DMS114 treated with DMSO at 0.1 percent for 48 hours (cell line): Measurements from ENCODE around the gene OR2L2.
"Not testable (repeated sequence)": the region's sequence is repeated elsewhere in the genome, so short reads cannot be mapped to it uniquely, and the experiment has no call there.

Experiments
- DNase-seq: peaks from one replicate; lab custom pipeline; 2025; ENCODE audit not compliant: unreplicated experiment; lab: John Stamatoyannopoulos, UW

Gene OR2L2

GRCh38 chr1:248029770-248030169 lies at the start of gene OR2L2:
TSS of gene OR2L2 (plus strand) at chr1:248030070. CDS start at chr1:248038268, 8,198 bp downstream.
- DNase-seq, result no peak

- DNase-seq, result no peak
These were observed 36.9 kb upstream of the OR2L2 start for GRCh38 chr1:247992986-247993385.

- no peak for DNase-seq
These were observed 31.1 kb upstream of the OR2L2 start for GRCh38 chr1:247998811-247999210.

GRCh38 chr1:248000169-248000568 lies 29.7 kb upstream of the OR2L2 start:
- DNase-seq, result no peak

- no peak for DNase-seq
These were observed 22.1 kb upstream of the OR2L2 start for GRCh38 chr1:248007778-248008177.

- DNase-seq, result no peak
These were observed 20.2 kb upstream of the OR2L2 start for GRCh38 chr1:248009681-248010080.

- DNase-seq, result no peak
These were observed 16.6 kb upstream of the OR2L2 start, which contains the start of gene OR2L5 for GRCh38 chr1:248013229-248013710. TSS of gene OR2L5 (plus strand) at chr1:248013660. CDS start at chr1:248021948, 8,288 bp downstream.

- DNase-seq, result no peak
These were observed 14.1 kb upstream of the OR2L2 start for GRCh38 chr1:248015803-248016202.

GRCh38 chr1:248045209-248045608 lies 15.3 kb downstream of the OR2L2 start:
- no peak for DNase-seq

GRCh38 chr1:248046536-248046935 lies 16.7 kb downstream of the OR2L2 start, which contains the start of gene OR2L3:
TSS of gene OR2L3 (plus strand) at chr1:248046836. CDS start at chr1:248060682, 13,846 bp downstream.
- DNase-seq, result no peak

- no peak for DNase-seq
These were observed 17.1 kb downstream of the OR2L2 start for GRCh38 chr1:248047008-248047407.

GRCh38 chr1:248054671-248055070 lies 24.8 kb downstream of the OR2L2 start:
- DNase-seq, result no peak

- no peak for DNase-seq
These were observed 25.4 kb downstream of the OR2L2 start for GRCh38 chr1:248055261-248055660.

GRCh38 chr1:248065071-248065470 lies 35.2 kb downstream of the OR2L2 start:
- DNase-seq, result no peak

GRCh38 chr1:248065604-248066003 lies 35.7 kb downstream of the OR2L2 start:
- no peak for DNase-seq

- DNase-seq, result not testable (repeated sequence)
These were observed 54.0 kb downstream of the OR2L2 start for GRCh38 chr1:248083864-248084263.
